NCI-H1417 treated with DMSO at 0.1 percent for 48 hours (cell line): ENCODE measurements around the gene PRKCA.
A peak's percentile ranks its signal among the peaks of the same experiment; 100 is the strongest.
"Not testable (repeated sequence)": the region's sequence is repeated elsewhere in the genome, so short reads cannot be mapped to it uniquely, and the experiment has no call there.

Experiments used
- DNase-seq: peaks from one replicate; lab custom pipeline; 2025; lab: John Stamatoyannopoulos, UW

Gene PRKCA

GRCh38 chr17:66353937-66354401 lies 51.6 kb downstream of the PRKCA start:
- DNase-seq, result no peak

GRCh38 chr17:66354472-66354871 lies 52.1 kb downstream of the PRKCA start:
- no peak for DNase-seq

GRCh38 chr17:66354981-66355380 lies 52.6 kb downstream of the PRKCA start:
- DNase-seq, result no peak

- no peak for DNase-seq
These were observed 53.1 kb downstream of the PRKCA start for GRCh38 chr17:66355510-66355909.

GRCh38 chr17:66357037-66357436 lies 54.6 kb downstream of the PRKCA start:
- DNase-seq, result no peak

GRCh38 chr17:66359351-66359750 lies 56.9 kb downstream of the PRKCA start:
- DNase-seq, result no peak

GRCh38 chr17:66360961-66361565 lies 58.6 kb downstream of the PRKCA start:
- DNase-seq, result not testable (repeated sequence)

GRCh38 chr17:66364508-66364907 lies 62.1 kb downstream of the PRKCA start:
- no peak for DNase-seq

GRCh38 chr17:66364990-66365490 lies 62.6 kb downstream of the PRKCA start:
- DNase-seq, result no peak

- DNase-seq, result no peak
These were observed 63.5 kb downstream of the PRKCA start for GRCh38 chr17:66365903-66366302.

- DNase-seq, result no peak
These were observed 64.7 kb downstream of the PRKCA start for GRCh38 chr17:66367107-66367506.

- no peak for DNase-seq
These were observed 67.4 kb downstream of the PRKCA start for GRCh38 chr17:66369830-66370229.

GRCh38 chr17:66371561-66371960 lies 69.1 kb downstream of the PRKCA start:
- DNase-seq, result no peak

- no peak for DNase-seq
These were observed 69.8 kb downstream of the PRKCA start for GRCh38 chr17:66372182-66372581.

GRCh38 chr17:66373079-66373478 lies 70.7 kb downstream of the PRKCA start:
- DNase-seq, result no peak

GRCh38 chr17:66373944-66374817 lies 71.8 kb downstream of the PRKCA start:
- peak; percentile 75 for DNase-seq

- no peak for DNase-seq
These were observed 72.7 kb downstream of the PRKCA start for GRCh38 chr17:66375121-66375520.

- DNase-seq, result no peak
These were observed 75.9 kb downstream of the PRKCA start for GRCh38 chr17:66378296-66378695.

- no peak for DNase-seq
These were observed 77.1 kb downstream of the PRKCA start for GRCh38 chr17:66379544-66379943.

GRCh38 chr17:66379996-66380395 lies 77.6 kb downstream of the PRKCA start:
- no peak for DNase-seq

- DNase-seq, result no peak
These were observed 79.4 kb downstream of the PRKCA start for GRCh38 chr17:66381701-66382362.

GRCh38 chr17:66383333-66383732 lies 80.9 kb downstream of the PRKCA start:
- DNase-seq, result no peak
